GM19395 (cell line): Measurements from ENCODE around the gene PLIN3.
"Not testable (repeated sequence)": the region's sequence is repeated elsewhere in the genome, so short reads cannot be mapped to it uniquely, and the experiment has no call there.

Source experiments
- ATAC-seq: cut with Tn5 transposase; IDR thresholded peaks from one replicate; pipeline ENCODE4 v1.9.1; 2021; ENCODE audit warnings: mild to moderate bottlenecking, moderate library complexity; ENCODE audit not compliant: unreplicated experiment

The PLIN3 gene

DNA sequence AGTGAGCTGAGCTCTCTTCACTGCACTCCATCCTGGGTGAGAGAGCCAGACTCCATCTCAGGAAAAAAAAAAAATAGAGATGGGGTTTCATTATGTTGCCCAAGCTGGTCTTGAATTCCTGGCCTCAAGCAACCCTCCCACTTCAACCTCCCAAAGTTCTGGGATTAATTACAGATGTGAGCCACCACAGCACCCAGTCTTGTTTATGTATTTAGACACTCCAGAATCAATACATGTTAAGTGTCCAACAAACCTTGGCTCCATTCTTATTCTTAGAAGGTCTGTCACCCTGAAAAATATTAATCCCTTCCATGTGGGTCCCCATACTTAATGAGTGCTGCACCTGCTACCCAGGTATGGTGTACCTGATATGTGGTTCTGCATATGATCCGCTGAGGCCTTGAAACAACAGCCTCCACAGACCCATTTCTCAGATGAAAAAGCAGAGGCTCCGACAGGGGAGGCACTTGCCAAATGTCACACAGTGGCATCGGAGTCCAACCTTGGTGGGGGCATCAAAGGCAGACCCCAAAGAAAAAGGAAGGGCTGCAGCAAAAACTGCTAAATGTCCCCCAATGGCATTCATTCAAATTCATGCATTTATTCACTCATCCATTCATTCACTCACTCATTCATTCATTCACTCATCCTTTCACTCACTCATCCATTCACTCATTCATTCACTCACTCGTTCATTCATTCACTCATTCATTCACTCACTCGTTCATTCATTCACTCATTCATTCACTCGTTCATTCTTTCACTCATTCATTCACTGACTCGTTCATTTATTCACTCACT is 52.6 kb downstream of the PLIN3 start:
- ATAC-seq: no peak

GRCh38 chr19:4811328-4812131 is 55.9 kb downstream of the PLIN3 start:
- ATAC-seq: no peak

DNA sequence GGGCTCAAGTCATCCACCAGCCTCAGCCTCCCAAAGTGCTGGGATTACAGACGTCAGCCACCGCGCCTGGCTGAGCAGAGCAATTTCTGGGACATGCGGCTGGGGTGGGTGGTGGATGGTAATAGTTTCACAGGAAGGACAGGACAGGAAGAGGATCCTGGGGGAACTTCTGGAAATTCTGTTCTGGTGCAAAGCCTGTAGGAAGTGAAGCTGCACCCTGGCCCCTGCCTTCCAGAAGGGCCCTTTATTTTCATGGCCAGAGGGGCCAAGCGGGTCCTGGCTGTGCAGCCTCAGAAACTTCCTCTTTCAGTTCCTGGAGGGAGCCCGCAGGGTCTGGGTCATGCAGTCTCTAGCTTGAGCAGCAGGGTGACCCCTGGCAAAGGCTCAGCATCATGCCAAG is 60.3 kb downstream of the PLIN3 start:
- ATAC-seq: no peak

DNA sequence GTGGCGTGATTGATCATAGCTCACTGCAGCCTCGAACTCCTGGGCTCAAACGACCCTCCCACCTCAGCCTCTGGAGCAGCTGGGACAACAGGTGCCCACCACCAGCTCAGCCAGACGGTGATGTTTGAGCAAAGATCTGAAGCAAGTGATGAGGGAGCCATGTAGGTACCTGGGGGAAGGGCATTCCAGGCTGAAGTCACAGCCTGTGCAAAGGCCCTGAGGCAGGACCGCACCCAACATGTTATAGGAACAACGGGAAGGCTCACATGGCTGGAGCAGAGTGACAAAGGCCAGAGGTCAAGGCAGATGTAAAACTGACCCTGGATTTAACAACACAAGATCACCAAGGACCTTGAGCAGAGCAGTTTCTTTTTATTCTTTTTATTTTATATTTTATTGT is 61.1 kb downstream of the PLIN3 start:
- no peak for ATAC-seq

GRCh38 chr19:4805140-4805539 is 62.3 kb downstream of the PLIN3 start:
- ATAC-seq: not testable (repeated sequence)

GRCh38 chr19:4803736-4804695 is 63.5 kb downstream of the PLIN3 start:
- ATAC-seq: no peak

DNA sequence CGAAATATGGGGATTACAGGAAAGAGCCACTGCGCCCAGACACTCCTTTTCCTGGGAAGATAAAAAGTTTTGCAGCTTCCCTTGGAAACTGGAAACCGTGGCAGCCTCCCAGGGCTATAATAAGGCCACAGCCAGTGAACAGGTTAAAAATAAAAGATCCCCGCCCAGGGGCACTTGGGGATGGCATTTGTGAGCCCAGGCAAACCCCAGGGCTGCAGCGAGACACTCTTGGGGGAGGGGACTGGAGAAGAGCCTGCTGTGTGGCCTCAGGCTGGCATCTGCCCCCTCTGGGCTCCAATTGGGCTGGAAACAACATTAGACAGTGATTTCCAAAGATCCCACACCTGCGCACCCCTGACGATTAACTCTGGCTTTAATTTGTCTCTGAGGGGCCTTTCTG is 64.8 kb downstream of the PLIN3 start:
- no peak for ATAC-seq

- no peak for ATAC-seq
These were observed 66.3 kb downstream of the PLIN3 start for GRCh38 chr19:4801085-4801619.

GRCh38 chr19:4800591-4801081 is 66.8 kb downstream of the PLIN3 start:
- ATAC-seq: no peak

- ATAC-seq: no peak
These were observed 72.1 kb downstream of the PLIN3 start for GRCh38 chr19:4795400-4795799.

DNA sequence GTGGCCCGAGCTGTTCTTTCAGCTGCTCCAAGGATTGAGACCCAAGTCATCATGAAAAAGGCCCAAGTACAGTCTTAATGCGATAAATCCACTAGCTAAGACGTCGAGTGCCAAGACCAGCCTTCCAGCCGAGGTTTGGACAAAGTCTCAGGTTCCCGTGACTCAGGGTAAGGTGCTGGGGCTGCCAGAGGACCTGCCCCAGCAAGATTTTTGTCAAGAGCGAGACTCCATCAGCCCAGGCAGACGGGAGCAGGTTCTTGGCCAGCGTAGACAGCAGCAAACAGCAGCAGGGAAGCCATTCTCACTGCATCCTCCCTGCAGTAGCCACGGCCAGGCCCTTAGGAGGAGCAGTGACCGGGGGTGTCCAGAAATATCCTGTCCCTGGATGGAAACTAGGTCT is 72.5 kb downstream of the PLIN3 start:
- no peak for ATAC-seq

- not testable (repeated sequence) for ATAC-seq
These were observed 74.2 kb downstream of the PLIN3 start for GRCh38 chr19:4793278-4793677.

DNA sequence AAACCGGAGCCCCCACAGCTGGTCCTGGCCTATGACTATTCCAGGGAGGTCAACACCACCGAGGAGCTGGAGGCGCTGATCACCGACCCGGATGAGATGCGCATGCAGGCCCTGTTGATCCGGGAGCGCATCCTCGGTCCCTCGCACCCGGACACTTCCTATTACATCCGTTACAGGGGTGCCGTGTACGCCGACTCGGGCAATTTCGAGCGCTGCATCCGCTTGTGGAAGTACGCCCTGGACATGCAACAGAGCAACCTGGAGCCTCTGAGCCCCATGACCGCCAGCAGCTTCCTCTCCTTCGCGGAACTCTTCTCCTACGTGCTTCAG is 74.6 kb downstream of the PLIN3 start:
- ATAC-seq: not testable (repeated sequence)

DNA sequence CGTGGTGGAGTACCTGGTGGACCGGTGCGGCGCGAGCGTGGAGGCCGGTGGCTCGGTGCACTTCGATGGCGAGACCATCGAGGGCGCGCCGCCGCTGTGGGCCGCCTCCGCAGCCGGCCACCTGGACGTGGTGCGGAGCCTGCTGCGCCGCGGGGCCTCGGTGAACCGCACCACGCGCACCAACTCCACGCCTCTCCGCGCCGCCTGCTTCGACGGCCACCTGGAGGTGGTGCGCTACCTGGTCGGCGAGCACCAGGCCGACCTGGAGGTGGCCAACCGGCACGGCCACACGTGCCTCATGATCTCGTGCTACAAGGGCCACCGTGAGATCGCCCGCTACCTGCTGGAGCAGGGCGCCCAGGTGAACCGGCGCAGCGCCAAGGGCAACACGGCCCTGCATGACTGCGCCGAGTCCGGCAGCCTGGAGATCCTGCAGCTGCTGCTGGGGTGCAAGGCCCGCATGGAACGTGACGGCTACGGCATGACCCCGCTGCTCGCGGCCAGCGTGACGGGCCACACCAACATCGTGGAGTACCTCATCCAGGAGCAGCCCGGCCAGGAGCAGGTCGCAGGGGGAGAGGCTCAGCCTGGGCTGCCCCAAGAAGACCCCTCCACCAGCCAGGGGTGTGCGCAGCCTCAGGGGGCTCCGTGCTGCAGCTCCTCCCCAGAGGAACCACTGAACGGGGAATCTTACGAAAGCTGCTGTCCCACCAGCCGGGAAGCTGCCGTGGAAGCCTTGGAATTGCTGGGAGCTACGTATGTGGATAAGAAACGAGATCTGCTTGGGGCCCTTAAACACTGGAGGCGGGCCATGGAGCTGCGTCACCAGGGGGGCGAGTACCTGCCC is 75.2 kb downstream of the PLIN3 start:
- not testable (repeated sequence) for ATAC-seq

- peak; percentile 93 for ATAC-seq
These were observed 76.1 kb downstream of the PLIN3 start, which contains the start of gene FEM1A for GRCh38 chr19:4791183-4792018. Gene FEM1A, plus strand, starts transcription at chr19:4791734. Its CDS starts 121 bp downstream, at chr19:4791855.
